Neutrophil (primary cell): ENCODE results near the gene ADAMTS17.

ENCODE experiments used
- H3K27ac ChIP-seq: fragments of 200-600 bp; sonication (generic); 2 replicates; pipeline ENCODE4 v1.5.1; 2016; ENCODE audit warnings: mild to moderate bottlenecking, moderate library complexity
- H3K27me3 ChIP-seq: fragments of 200-600 bp; sonication (generic); 2 replicates; pipeline ENCODE4 v1.6.0; 2016; ENCODE audit warnings: mild to moderate bottlenecking
- H3K36me3 ChIP-seq: fragments of 200-600 bp; sonication (generic); 2 replicates; pipeline ENCODE4 v1.5.1; 2017
- H3K4me1 ChIP-seq, 2 experiments: fragments of 200-600 bp in 1 of 2; sonication (generic) in 1 of 2; 1 replicate in 1 of 2; 2 replicates in 1 of 2; pipeline versions ENCODE4 v1.5.1 to v1.6.1; 2013 to 2016; ENCODE audit warnings: low read depth in 1 of 2, low read length in 1 of 2, mild to moderate bottlenecking in 1 of 2, moderate library complexity in 1 of 2; ENCODE audit not compliant: control insufficient read depth in 1 of 2, insufficient read depth in 1 of 2
- H3K4me3 ChIP-seq, 2 experiments: fragments of 200-600 bp in 1 of 2; sonication (generic) in 1 of 2; 1 replicate in 1 of 2; 2 replicates in 1 of 2; pipeline ENCODE4 v1.5.1; 2013 to 2016; ENCODE audit warnings: low read depth in 1 of 2, low read length in 1 of 2, mild to moderate bottlenecking in 1 of 2, moderate library complexity in 1 of 2
- H3K9me3 ChIP-seq: fragments of 200-600 bp; sonication (generic); 2 replicates; pipeline ENCODE4 v1.5.1; 2016
- CTCF ChIP-seq: fragments of 200-600 bp; sonication (generic); IDR thresholded peaks from 2 replicates; pipeline ENCODE4 v1.5.1; 2016; ENCODE audit warnings: antibody characterized with exemption

The ADAMTS17 gene

GRCh38 chr15:100255644-100256043 is 86.1 kb downstream of the ADAMTS17 start:
- no peak for TF ChIP-seq CTCF
- Histone ChIP-seq H3K4me1 (no peaks in the 10 kb centered on the region), H3K36me3 (no peaks in the 10 kb centered on the region), H3K27me3 (no peaks in the 10 kb centered on the region), H3K4me3 (no peak overlapping the region), H3K27ac (no peak overlapping the region), H3K9me3 (no peaks in the 10 kb centered on the region)

- Histone ChIP-seq H3K27me3 (no peaks in the 10 kb centered on the region), H3K9me3 (no peaks in the 10 kb centered on the region), H3K36me3 (no peaks in the 10 kb centered on the region), H3K27ac (no peak overlapping the region), H3K4me3 (no peak overlapping the region), H3K4me1 (no peaks in the 10 kb centered on the region)
- no peak for TF ChIP-seq CTCF
Measured at GRCh38 chr15:100254691-100255090, 87.1 kb downstream of the ADAMTS17 start.

GRCh38 chr15:100254285-100254684 is 87.5 kb downstream of the ADAMTS17 start:
- H3K4me3 ChIP-seq = no peak overlapping the region
- no peaks in the 10 kb centered on the region for H3K4me1 ChIP-seq
- no peaks in the 10 kb centered on the region for H3K36me3 ChIP-seq
- H3K27me3 ChIP-seq = no peaks in the 10 kb centered on the region
- no peaks in the 10 kb centered on the region for H3K9me3 ChIP-seq
- no peak overlapping the region for H3K27ac ChIP-seq
- no peak for TF ChIP-seq CTCF

- no peak overlapping the region for H3K27ac ChIP-seq
- TF ChIP-seq CTCF = no peak
- H3K4me1 ChIP-seq = no peaks in the 10 kb centered on the region
- H3K27me3 ChIP-seq = no peaks in the 10 kb centered on the region
- no peak overlapping the region for H3K4me3 ChIP-seq
- H3K36me3 ChIP-seq = no peaks in the 10 kb centered on the region
- no peaks in the 10 kb centered on the region for H3K9me3 ChIP-seq
Measured at GRCh38 chr15:100253640-100254039, 88.1 kb downstream of the ADAMTS17 start.

- H3K9me3 ChIP-seq = no peaks in the 10 kb centered on the region
- TF ChIP-seq CTCF = no peak
- no peak overlapping the region for H3K4me3 ChIP-seq
- H3K36me3 ChIP-seq = no peaks in the 10 kb centered on the region
- H3K27me3 ChIP-seq = no peaks in the 10 kb centered on the region
- no peak overlapping the region for H3K27ac ChIP-seq
- no peaks in the 10 kb centered on the region for H3K4me1 ChIP-seq
Measured at GRCh38 chr15:100252779-100253417, 88.9 kb downstream of the ADAMTS17 start.
